ENCODE measurements around the gene BCAS3. TPM values are rescaled to one million over a fixed set of nuclear protein-coding genes. Genes with fewer than 3 reads are reported as not detected.

Gene BCAS3
- total RNA-seq, 1 donor from 2014 or later: 43.6 TPM

DNA sequence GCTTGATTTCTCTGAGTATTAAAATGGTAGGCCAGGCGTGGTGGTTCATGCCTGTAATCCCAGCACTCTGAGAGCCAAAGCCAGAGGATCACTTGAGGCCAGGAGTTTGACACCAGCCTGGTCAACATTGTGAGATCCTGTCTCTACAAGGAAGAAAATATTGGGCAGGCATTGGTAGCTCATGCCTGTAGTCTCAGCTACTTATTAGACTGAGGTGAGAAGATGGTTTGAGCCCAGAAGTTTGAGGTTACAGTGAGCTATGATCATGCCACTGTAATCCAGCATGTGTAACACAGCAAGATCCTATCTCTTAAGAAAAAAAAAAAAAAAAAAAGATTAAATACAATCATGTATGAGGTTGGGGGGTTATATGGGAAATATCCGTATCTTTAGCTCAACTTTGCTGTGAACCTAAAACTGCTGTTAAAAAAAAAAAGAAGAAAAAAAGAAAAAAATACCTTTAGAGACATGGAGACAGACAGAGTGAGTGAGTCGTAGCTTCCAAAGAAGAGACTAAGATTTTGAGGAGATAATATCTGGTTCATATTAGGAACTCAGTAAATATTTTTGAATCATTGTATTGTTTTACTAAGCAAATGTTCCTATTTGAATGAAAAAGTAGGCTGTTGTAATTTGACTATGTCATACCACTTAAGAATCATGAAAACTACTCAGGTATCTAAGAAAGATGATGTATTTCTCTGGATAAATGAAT, 396.3 kb downstream of the BCAS3 start:
- DNase-seq: no peak

DNA sequence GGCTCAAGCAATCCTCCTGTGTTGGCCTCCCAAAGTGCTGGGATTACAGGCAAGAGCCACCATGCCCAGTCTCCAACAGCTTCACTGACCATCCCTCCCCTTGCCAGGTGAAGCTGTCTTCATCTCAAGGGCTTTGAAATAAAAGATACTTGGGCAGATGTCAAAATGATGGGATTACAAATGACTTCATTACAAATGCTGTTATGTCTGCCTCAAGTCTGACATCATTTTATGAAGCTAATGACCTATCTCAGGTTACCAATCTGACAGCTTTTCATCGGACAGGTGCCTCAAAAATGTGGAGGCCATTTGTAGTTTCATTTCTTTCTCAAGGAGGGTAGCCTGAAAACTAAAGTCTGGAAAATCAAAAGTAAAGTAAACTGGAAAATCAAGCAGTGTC, 398.3 kb downstream of the BCAS3 start:
- DNase-seq: no peak

DNA sequence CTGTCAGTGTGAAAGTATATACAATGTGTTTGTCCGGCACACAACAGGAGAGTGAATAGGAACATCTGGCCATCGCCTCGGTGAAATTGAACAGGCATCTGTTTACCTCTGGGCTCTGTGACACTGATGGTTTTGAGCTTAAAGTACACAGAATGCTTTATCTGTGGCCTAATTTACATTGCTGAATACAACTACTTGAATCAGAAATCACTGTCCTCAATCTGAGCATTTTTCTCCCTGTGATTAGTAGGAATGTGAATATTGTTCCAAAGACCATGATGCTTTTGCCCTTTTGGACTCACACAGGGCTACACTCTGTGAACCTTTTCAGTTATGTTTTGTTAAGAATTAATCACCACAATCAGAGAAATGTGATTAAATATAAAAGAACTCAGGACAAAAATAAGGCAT, 399.0 kb downstream of the BCAS3 start:
- DNase-seq: no peak

DNA sequence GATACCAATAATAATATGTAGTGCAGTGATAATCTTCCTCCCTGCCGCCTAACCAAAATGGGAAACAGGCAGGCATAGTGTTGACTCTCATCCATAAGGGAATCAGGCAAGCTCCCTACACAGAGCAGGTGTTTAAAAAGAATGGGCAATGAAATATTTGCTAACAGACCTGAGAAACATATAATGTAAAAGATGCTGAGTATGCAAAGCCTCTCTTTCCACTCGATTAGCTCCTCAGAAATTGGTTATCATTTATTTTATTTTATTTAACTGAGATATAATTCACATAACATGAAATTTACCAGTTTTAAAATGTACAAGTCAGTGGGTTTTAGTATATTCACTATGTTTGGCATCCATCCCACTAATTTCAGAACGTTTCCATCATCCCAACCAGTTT, 404.3 kb downstream of the BCAS3 start:
- DNase-seq: no peak

GRCh38 chr17:61084260-61084659, 406.6 kb downstream of the BCAS3 start:
- DNase-seq: no peak

DNA sequence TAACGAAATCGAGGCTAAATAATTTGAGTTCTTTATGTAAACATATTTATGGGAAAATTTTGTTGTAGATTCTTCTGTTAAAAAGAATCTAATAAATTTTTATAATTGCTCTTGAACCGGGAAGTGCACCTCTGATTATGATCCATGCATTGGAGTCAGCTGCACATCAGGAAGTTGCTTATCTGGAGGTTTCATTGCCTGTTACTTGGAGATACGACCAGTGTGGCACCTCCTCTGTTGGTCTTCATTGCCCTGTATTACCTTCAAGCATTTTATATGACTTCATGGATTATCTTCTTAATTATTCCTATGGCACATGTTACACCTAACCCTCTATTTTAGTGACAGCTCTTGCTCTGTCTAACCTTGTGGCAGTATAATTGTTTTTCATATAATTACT, 409.4 kb downstream of the BCAS3 start:
- no peak for DNase-seq

GRCh38 chr17:61088556-61088955, 410.9 kb downstream of the BCAS3 start:
- no peak for DNase-seq

DNA sequence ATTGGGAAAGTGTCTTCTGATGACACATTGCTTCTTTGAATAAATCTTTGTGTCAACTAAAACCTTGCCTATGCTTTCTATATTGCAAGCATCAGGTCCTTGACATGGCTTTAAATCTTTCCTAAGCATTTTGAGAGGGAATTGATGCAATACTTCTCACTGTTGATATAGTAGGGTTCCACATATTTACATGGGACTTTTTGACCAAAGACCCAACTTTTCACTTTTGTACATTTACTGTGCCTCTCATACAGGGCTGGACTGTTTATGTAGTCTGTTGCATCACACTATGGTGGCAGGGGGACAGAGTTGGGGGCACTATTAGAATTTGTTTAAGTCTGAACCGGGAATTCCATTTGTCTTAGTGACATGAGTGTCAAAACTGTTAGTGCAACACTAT, 413.4 kb downstream of the BCAS3 start:
- no peak for DNase-seq

GRCh38 chr17:61097781-61098180, 420.1 kb downstream of the BCAS3 start:
- DNase-seq: no peak

DNA sequence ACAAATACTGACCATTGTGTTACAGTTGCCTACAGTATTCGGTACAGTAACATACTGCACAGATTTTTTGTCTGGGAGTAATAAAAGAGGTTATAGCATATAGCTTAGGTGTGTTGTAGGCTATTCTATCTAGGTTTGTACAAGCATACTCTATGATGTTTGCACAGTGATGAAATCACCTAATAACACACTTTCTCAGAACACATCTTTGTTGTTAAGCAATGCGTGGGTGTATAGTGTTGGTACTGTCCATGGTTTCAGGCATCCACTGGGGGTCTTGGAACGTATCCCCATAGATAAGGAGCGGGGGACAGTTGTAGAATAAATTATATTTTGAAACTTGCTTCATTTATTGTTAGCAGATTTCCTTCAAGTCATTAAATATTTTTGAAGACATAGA, 428.7 kb downstream of the BCAS3 start:
- DNase-seq: no peak

- DNase-seq: no peak
Measured at GRCh38 chr17:61116577-61116976, 438.9 kb downstream of the BCAS3 start.

- no peak for DNase-seq
Measured at GRCh38 chr17:61117983-61118382, 440.3 kb downstream of the BCAS3 start.

GRCh38 chr17:61118871-61119270, 441.2 kb downstream of the BCAS3 start:
- no peak for DNase-seq

- DNase-seq: peak; percentile 85
Measured at GRCh38 chr17:61122326-61122913, 444.8 kb downstream of the BCAS3 start.

DNA sequence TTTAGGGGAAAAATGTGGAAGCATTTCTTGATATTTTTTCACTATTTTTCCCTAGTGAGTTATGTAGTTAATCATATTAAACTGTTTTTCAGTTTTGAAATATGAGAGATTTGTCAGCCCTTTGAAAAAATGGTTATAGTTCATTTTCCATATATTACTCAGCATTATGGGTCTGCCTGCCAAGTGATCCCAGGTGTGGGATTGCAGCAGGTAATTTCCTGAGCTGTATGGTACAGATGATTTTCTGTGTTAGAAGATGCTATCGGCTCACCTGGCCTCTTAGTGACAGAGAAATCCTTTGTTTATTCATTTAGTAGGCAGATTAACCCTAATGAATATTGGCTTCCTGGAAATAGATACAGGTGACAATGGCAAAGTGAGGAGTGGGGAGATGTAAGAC, 446.9 kb downstream of the BCAS3 start:
- no peak for DNase-seq

DNA sequence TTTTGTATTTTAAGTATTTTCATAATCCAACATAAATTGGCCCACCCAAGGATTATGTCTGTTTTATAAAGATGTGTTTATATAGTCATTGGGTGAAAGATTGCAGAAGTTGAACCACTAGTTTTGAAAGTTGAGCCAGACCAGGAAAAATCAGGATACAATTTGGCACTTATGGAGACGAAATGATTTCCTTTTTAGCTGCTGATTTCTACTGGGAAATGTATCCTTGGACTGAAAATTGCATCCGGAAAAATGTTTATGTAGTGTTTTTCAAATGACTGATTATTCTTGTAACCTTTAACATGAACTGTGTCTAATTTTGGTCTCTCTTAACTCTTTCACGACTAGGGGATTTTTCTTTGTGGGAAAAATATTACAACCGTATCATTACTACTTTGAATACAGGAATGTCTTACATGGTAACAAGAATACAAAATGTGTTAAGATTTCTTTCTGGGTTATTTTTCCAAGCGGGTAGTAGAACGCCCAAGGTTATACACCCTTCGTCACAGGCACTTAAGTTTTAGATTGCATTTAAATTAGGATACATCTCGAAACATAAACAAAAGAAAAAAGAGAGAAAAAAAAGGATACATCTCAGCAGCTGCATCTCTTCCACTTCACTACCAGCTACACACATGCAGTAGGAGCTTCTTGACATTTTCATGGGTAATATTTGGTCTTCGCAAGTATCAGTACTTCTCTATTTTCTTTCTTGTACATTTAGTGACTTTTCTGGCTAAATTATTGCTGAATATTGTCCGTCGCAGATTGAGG, 449.0 kb downstream of the BCAS3 start:
- DNase-seq: peak; percentile 40

DNA sequence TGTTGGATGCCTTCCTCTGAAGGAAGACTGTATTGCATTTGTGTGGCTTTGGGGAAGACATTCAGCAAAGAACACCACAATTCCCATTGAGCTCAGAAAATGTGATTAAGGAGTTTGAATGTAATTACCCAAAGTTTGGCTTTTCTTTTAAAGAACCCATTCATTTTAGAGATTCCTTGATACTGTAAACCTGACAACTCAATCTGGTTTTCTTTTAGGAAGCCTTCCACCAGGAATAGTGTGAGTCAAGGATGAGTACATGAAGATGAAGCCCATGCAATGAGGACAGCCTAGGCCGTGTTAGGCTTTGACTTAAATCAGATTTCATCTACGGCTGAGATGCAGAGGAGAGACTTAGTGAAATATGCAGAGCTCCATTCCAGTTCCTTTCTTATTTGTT, 450.3 kb downstream of the BCAS3 start:
- DNase-seq: no peak

DNA sequence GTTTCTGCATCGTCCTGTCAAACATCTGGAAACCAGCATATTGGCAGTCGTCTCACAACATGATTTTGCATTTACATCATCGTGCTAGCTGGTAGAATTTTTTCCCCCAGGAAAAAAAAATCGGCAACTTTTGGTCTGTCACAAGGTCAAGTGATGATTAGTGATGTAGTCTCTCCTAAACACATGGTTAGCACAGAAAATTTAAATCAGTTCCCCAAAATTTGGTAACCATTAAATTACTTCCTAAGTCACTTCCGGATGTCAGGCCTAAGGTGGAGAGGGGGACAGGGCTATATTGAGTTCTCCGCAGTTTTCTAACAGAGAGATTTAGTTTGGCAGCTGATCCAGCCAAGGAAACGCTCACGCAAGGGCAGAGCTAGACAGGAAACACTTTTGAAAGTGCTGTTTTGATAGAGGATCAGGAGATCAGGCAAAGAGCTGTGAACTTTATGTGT, 451.0 kb downstream of the BCAS3 start:
- DNase-seq: peak; percentile 90

DNA sequence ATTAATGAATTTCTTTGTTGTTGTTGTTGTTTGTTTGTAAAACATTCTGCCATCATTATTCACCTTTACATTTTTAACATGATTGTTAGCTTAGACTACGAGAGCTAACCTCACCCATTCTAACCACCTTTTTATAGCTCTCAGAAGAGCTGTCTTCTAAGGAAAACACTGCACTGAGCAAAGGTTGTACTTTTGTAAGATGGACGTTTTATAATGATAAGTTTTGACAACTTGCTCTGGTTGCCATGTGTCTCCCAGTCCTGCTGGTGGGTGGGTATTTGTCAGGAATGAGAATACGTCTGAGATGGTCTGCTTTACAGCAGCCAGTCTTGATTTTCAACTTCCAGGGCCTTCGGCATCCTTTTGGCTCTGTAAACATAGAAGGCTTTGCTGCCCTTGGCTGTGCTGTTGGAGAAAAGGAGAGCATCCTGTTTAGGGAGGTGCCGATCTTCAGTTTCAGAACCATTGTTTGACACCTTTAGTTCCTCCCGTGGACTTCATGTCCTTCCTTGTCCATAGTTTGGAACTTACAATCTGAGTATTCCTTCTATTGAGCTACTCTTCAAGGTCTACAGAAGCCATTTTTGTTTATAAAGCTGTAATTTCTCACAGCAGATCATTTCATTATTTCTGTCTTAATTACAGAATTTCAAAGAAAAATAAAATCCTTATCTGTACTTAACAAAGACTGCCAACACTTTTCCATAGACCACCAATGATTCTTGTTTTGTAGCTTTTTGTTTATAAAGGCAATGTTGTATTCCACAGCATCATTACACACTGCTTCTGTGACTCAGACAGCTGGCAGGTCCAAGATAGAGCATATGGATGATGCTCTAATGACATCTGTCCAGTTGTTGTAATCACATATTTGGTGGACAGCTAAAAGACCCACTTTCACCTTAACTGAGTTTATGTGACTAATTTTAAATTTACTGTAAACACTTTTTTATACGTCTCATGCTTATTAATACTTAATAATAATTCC, 451.9 kb downstream of the BCAS3 start:
- no peak for DNase-seq

- no peak for DNase-seq
Measured at GRCh38 chr17:61130330-61130729, 452.7 kb downstream of the BCAS3 start.

- no peak for DNase-seq
Measured at GRCh38 chr17:61131585-61131984, 453.9 kb downstream of the BCAS3 start.

- DNase-seq: no peak
Measured at GRCh38 chr17:61132524-61132923, 454.9 kb downstream of the BCAS3 start.

Measured in skin of body (tissue), 2 donors.